AG08396 (cell line): ENCODE results near the gene NR4A3.
"Not testable (repeated sequence)": the region's sequence is repeated elsewhere in the genome, so short reads cannot be mapped to it uniquely, and the experiment has no call there.

ENCODE experiments used
- DNase-seq: peaks from one replicate; pipeline ENCODE4 v3.0.0; 2012; ENCODE audit warnings: low spot score, mixed read lengths

NR4A3 gene

GRCh38 chr9:99821396-99822108 is at the start of gene NR4A3:
NR4A3 (plus strand) TSS chr9:99821885; CDS start chr9:99828043, 6,158 bp downstream.
- peak; percentile 94 for DNase-seq

- DNase-seq = no peak
Observed at GRCh38 chr9:99773468-99774138, 48.1 kb upstream of the NR4A3 start.

GRCh38 chr9:99778308-99778707 is 43.4 kb upstream of the NR4A3 start:
- DNase-seq = peak; percentile 63

- DNase-seq = no peak
Observed at GRCh38 chr9:99778836-99779235, 42.8 kb upstream of the NR4A3 start.

GRCh38 chr9:99779277-99779676 is 42.4 kb upstream of the NR4A3 start:
- no peak for DNase-seq

GRCh38 chr9:99782349-99782748 is 39.3 kb upstream of the NR4A3 start:
- DNase-seq = not testable (repeated sequence)

- DNase-seq = no peak
Observed at GRCh38 chr9:99782962-99783718, 38.5 kb upstream of the NR4A3 start.

- no peak for DNase-seq
Observed at GRCh38 chr9:99783799-99784198, 37.9 kb upstream of the NR4A3 start.

GRCh38 chr9:99785010-99785590 is 36.6 kb upstream of the NR4A3 start:
- no peak for DNase-seq

- no peak for DNase-seq
Observed at GRCh38 chr9:99787556-99787955, 34.1 kb upstream of the NR4A3 start.

GRCh38 chr9:99793528-99793927 is 28.2 kb upstream of the NR4A3 start:
- no peak for DNase-seq

- DNase-seq = no peak
Observed at GRCh38 chr9:99796231-99796630, 25.5 kb upstream of the NR4A3 start.

- DNase-seq = no peak
Observed at GRCh38 chr9:99801775-99802174, 19.9 kb upstream of the NR4A3 start.

- no peak for DNase-seq
Observed at GRCh38 chr9:99803694-99804093, 18.0 kb upstream of the NR4A3 start.

- DNase-seq = peak; percentile 67
Observed at GRCh38 chr9:99807276-99807852, 14.3 kb upstream of the NR4A3 start.

GRCh38 chr9:99807956-99808355 is 13.7 kb upstream of the NR4A3 start:
- no peak for DNase-seq

GRCh38 chr9:99808454-99808853 is 13.2 kb upstream of the NR4A3 start:
- DNase-seq = no peak

GRCh38 chr9:99809586-99810319 is 11.9 kb upstream of the NR4A3 start:
- no peak for DNase-seq

GRCh38 chr9:99811172-99811571 is 10.5 kb upstream of the NR4A3 start:
- DNase-seq = no peak

- DNase-seq = no peak
Observed at GRCh38 chr9:99811598-99812383, 9.9 kb upstream of the NR4A3 start.

- no peak for DNase-seq
Observed at GRCh38 chr9:99813739-99814138, 7.9 kb upstream of the NR4A3 start.
